HG03066 (cell line): ENCODE results near the gene NEURL1B.
"Not testable (repeated sequence)": the region's sequence is repeated elsewhere in the genome, so short reads cannot be mapped to it uniquely, and the experiment has no call there.

Experiments
- ATAC-seq: cut with Tn5 transposase; IDR thresholded peaks from one replicate; pipeline ENCODE4 v1.9.1; 2021; ENCODE audit warnings: low read depth; ENCODE audit not compliant: unreplicated experiment

NEURL1B gene

DNA sequence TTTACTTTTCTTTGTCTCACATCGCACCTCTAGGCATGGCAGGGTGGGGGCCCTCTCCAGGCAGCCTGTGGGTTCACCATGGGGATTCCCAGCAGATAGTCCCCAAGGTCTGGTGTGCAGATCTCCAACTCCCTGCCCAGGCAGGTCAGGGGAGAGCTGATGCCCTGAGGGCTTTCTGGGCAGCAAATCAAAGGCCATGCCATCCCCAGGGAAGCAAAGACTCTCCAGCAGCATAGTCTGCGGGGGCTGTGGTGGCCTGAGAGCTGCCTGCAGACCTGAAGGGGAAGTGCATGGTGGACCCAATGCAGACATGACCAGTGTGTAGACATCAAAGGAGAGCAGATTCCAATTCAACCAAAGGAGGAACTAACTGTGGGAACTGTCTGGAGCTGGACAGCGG is 7.7 kb downstream of the NEURL1B start:
- no peak for ATAC-seq

DNA sequence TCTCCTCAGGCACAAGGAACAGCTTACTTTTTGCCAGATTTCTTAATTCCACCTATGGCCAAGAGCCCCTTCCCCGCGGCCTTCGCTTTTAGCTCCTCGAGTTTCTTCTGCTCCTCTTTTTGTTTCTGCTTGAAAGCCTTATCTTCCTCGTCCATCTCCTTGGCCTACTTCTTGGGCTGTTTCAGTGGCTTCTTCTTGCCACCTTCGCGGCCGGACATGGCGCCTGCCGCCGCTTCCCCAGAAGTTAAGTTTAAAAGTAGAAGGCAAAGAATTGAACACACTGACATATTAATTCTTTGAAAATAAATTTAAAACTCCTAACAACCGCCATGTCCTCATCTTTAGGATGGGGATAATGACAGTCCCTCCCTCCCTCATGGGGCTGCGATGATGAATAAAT is 15.4 kb downstream of the NEURL1B start:
- ATAC-seq: not testable (repeated sequence)

DNA sequence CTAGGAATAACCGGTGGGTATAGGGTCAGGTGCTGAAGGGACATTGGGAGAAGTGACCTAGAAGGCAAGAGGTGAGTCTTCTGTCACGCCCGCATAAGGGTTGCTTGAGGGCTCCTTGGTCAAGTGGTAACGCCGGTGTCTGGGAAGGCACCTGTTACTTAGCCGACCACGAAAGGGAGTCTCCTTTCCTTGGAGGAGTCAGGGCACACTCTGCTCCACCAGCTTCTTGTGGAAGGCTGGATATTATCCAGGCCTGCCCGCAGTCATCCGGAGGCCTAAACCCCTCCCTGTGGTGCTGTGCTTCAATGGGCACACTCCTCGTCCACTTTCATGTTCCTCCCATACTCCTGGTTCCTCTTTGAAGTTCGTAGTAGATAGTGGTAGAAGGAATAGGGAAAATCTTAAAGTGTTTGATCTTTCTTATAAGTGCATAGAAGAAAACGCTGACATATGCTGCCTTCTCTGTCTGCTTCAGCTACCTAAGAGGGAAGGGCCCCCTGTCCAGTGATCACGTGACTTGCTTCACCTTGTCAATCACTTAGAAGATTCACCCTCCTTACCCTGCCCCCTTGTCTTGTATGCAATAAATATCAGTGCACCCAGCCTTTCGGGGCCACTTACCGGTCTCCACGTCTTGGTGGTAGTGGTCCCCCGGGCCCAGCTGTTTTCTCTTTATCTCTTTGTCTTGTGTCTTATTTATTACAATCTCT is 16.6 kb downstream of the NEURL1B start:
- ATAC-seq: not testable (repeated sequence)

DNA sequence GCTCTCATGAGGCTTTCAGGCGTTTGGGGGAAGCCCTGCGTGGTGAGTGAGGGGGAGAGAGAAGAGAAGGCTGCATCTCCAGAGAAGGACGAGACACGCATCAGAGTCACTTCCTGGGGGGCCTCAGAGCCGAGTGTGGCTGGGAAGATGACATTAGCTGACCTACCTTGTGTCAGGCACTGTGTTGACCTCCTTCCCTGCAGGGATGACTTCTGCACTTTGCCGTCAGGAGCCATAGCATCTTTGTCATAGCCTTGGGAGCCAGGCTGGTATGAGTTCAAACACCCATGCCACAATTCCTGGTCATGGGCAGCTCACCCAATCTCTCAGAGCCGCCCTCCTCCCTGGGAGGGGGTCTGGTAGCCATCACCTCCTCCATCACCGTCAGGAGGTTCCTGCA is 17.3 kb downstream of the NEURL1B start:
- no peak for ATAC-seq

DNA sequence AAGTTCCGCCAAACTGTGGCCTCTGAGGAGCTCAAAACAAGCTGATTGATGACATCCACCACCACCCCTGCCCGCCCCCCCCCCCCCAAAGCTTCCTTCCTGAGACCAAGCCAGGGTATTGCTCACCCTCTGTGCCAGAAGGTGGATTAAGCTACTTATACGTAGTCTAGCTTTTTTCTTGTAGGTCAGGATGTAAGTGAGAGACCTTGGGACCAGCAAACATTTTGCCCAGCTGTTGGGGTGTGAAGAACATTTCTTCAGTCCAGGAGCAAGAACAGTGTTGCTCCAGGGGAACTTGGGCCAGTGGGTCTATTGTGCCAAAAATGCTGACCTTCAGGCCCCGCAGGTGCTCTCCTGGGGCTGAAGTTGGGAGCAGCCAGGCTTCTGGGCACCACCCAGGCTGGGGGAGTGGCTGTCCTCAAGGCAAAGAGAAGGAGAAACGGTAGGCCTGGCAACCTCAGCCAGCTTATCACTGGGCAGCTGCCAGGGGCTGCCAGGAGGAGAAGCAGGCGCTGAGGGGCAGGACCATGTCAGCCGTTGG is 18.0 kb downstream of the NEURL1B start:
- ATAC-seq: no peak

DNA sequence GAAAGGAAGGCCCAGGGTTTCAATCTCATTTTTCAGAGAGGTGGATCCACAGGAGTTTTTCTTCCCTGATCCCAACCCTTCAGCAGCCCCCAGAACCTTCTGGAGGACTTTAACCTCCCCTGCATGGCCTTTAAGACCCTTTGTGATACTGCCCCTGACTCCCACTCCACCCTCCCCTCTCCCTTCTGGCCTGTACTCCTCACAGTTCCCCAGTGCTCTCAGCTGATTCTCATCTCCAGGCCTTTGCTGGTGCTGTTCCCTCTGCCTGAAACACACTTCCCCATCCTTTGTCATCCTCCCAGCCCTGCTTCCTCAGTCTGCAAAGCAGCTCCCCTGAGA is 18.5 kb downstream of the NEURL1B start:
- ATAC-seq: no peak

DNA sequence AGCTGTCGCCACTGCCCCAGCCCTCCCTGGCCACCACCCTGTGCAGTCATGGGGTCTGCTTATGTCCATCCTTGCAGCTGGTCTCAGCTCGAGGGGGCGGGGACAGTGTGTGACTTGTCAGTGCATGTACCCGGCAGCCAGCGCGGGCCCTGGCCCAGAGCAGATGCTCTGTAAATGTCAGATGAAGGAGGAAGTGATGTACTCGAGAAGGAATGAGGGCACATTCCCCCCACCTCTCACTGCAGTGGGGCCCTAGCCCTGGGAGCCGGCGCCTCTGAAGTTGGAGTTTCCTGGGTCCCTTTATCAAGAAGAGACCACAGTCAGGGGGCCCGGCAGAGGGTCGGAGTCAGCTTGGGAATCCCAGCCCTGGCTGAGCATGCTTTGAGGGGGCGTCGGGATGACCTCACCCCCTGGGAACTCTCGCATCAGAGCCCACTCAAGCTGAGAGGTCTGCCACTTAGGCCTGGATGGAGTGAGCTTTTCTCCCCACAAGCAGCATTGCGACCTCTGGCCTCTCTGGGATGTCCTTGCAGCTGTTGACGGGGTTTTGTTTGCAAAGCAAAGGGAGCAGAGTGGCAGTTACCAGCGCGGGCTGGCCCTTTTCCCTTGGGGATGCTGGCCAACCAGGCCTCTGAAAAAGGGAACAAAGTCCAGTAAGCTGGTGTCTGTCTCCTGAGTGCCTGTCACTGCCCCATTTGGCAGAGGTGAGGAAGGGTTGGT is 19.0 kb downstream of the NEURL1B start:
- no peak for ATAC-seq

DNA sequence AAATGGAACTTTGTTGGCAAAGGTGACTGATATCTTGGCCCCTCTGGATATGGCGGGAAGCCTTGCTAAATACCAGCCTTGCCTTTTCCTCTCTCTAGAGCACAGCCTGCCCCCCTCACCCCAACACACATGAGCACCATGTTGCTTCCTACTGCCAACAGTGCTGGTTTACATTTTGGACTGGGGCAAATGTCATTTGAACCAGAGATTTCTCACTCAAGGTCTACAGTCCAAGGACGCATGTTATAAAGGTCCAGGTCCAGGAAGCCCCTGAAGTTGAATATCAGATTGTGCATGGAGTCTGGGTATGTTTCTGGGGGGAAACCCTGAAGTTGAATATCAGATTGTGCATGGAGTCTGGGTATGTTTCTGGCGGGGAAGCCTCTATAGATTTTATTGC is 19.9 kb downstream of the NEURL1B start:
- no peak for ATAC-seq

DNA sequence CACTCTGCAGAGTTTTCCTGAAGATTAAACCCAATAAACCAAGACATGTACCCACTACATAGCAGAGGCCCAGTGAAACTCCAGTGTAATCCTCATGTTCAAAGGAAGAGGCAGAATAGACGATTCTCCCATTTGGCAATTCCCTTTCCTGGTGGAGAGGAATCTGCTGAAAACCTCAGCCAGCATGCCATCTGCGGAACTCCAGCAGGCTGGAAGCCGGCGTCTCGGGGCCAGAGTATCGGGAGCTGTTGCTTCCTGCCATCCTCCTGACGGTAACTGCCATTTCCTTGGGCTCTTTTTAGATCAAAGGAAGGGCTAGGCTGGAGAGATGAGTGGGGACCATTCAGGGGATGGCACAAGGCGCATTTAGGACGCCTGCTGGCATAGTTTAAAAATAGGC is 20.5 kb downstream of the NEURL1B start:
- ATAC-seq: no peak

DNA sequence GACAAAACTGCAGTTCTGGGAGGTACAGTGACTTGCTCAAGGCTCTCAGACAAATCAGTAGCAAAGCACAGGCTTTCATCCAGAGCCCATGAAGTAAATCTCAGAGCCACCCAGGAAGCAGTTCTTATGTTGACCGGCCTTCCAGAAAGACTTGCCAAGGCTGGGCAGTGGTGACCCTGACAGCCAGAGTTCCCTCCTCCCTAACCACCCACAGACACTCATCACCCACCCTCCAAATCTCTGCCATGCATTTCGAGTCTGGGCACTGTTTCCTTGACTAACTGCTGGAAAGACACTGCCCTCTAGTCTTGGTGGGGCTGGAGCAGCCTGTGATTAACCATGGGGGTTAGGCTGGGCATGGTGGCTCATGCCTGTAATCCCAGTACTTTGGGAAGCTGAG is 21.5 kb downstream of the NEURL1B start:
- no peak for ATAC-seq

DNA sequence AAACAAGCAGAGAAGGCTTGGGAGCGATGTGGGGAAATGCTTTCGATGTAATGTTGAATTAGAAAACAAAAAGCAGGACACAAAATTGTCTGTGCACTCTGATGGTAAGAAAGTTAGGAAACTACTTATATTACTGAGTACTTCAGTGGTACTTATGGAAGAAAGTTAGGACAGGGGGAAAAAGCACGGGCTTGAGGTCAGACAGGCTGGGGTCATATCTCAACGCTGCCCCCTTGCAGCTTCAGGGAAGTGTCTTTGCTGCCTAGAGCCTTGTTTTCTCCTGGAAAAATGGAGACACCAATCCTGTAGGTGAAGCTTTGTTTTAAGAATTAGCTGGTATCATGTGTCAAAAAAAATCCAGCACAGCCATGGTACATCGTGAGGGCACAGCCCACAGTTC is 23.0 kb downstream of the NEURL1B start:
- no peak for ATAC-seq

DNA sequence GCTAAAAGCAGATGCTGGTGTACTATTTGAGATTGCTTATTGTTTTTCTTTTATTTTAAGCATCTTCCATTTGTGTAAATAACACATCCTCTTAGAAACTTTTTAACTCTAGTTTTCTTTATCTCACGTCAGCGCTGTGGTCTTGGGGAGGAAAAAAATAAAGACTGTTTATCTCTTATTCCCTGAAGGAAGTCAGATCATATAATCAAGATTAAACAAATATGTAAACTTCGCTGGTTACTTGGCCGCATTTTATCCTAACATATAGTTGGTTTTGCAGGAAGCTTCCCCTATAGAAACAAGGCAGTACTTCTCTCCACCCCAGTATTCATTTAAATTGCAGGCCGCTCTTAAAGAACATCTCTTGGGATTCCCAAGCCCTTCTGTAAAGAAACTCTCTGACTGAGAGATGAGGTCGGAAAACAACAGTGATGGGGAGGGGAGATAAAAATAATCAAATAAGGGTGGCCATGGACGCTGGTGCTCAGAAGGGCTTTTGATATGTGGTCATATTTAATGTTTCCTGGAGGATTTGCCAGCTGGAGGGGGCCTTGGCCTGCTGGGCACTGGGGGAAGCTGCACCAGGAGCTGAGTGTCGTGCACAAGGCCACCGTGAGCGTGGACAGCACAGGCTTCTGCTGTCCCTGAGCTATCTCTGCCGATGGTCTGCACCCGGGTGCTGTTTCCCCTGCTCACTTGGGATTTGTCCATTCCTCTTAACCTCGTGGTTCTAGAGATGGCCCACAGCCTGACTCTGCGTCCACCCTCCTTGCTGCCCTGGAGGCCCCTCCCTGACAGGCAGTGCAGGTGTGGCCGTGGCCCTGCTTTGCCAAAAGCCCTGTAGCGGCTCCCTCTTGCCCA is 23.8 kb downstream of the NEURL1B start:
- ATAC-seq: no peak

DNA sequence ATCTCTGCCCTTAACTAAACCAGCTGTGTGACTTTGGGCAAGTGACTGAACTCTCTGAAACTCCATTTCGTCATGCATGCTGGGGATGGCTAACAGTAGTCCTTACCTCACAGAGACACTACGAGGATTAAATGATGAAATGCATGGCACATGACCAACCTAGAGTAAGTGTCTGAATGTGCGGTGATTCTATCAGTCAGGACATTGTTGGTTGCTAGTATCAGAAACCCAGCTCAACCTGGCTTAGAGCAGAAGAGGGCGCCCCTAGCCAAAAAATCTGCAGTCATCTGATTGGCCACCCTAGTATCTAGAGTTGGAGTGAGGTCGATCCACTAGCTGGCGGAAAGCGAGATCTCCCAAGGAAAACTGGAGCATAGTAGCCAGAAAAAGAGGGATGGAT is 25.2 kb downstream of the NEURL1B start:
- ATAC-seq: no peak

DNA sequence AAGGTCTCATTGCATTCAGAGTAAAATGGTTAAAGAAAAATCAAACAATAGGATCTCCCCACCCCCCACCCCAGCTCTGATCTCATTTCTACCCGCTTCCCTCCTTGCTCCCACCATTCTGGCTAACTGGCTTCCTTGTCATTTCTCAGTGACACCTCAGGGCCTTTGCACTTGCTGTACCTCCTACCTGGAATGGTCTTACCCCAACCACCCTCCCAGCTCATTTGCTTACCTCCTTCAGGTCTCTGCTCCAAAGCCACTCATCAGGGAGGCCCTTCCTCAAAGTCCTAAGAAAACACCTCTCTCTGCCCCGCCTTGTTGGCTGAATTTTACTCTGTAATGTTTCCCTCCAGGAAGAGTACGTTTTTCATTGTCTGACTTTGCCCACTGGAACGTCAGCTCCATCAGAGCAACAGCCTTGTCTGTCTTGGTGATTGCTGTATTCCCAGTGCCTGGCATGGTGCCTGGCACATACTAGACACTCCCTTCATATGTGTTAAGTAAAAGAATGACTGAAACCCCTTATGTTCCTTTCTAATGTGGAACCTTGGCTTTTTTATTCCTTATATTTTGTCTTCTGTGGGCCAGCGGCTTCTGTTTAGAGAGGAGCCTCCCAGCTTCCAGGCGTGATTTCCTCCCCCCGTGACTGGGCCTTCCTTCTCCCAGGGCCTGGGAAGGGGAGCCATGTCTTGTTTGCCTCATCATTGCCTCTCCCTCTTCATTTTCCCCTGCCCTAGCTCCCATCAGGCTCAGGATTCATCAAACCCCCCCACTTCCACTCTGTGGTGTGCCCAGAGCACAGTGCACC is 26.9 kb downstream of the NEURL1B start:
- ATAC-seq: no peak

DNA sequence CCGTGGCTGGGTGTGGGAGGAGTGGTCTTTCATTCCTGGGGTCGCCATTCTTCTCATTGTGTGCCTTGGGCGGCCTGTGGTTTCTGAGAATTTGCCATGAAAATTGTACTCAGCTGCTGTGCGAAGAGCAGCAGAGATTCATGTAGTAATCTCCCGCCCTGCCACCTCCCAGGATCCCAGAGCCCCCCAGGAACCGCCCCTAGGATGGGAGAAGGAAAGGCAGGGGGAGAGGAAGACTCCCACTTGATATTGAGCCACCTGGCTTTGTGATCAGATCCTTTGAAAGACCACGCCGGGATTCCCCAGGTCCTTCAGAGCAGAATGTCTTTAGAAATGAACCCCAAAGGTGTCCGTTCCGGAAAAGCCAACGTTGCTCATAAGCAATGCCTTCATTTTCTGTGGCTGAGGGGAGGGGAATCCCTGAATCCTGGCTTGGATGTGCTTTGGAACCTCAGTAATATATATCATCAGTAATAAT is 27.6 kb downstream of the NEURL1B start:
- ATAC-seq: no peak

DNA sequence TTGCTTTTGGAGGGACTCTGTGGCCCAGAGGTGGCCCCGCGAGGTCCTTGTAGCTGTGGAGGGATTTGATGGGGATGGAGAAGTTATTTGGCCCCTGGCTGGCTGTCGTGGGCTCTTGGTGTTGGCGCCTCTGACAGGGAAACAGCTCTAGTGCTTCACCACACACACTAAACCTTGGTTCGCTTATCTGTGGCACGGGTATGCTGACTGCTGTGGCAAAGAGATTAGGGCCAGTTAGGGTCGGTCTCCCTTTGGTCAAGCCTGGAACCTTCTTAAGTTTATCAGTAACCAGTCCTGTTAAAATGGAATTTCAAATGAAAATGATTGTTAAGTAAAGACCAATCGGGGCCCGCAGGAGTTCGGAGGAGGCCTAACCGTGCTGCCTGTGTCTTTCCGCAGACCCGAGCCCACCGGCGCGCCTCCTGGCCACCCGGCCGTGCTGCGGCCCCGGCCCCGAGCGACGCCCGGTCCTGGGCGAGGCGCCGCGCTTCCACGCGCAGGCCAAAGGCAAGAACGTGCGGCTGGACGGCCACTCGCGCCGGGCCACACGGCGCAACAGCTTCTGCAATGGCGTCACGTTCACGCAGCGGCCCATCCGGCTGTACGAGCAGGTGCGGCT is 28.4 kb downstream of the NEURL1B start:
- ATAC-seq: no peak

DNA sequence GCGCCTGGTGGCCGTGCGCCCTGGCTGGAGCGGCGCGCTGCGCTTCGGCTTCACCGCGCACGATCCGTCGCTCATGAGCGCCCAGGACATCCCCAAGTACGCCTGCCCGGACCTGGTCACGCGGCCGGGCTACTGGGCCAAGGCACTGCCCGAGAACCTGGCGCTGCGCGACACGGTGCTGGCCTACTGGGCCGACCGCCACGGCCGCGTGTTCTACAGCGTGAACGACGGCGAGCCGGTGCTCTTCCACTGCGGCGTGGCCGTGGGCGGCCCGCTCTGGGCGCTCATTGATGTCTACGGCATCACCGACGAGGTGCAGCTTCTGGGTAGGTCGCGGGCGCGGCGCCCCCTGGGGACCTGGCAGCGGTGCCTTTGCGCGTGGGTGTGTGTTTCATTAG is 28.9 kb downstream of the NEURL1B start:
- no peak for ATAC-seq

DNA sequence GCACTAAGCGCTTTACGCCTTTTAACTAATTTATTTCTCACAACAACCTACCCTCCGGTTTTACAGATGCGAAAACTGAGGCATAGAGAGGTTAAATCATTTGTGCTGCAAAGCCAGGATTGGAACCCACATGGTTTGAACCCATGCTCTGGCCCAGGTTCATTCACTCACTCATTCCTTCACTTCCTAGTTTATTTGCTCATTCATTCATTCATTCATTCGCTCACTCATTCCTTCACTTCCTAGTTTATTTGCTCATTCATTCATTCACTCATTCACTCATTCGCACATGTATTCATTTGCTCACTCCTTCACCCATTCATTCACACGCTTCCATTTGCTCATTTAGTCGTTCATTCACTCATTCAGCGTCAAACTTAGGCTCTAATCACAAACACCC is 29.4 kb downstream of the NEURL1B start:
- no peak for ATAC-seq

DNA sequence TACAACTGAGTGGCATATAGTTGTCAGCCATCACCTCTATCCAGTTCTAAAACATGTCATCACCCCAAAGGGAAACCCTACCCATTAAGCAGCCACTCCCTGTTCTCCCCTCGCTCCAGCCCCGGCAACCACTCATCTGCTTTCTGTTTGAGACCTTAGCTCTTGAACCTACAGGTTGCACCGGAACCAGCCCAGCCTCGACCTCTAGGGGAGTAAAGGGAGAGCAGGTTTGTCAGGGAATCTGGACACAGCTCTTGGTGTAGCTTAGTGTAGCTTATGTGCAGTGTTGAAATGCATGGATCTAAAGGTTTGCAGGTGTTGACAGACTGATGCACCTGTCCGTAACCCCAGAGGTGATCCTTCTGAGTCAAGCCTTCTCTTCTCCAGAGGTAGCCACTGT is 30.0 kb downstream of the NEURL1B start:
- ATAC-seq: no peak

DNA sequence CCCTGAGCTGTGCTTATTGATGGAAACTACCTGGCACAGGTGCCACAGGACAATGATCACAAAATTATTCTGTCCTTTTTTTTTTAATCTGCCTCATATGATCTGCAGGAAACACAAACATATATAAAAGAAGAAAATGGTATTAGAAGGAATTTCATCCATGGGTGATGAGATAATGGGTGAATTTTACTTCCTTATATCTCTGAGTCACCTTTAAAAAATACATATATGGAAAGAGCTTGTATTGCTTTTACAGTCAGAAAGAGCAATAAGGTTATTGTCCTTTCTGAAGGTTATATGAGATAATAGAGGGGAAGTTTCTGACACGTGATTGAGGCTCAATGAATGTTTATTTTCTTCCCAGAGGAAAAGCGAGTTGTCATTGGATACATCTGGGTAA is 31.6 kb downstream of the NEURL1B start:
- ATAC-seq: no peak
